DMS114 treated with DMSO at 0.1 percent for 48 hours (cell line): ENCODE measurements around the gene BMP2.

Source experiments
- DNase-seq: peaks from one replicate; lab custom pipeline; 2025; ENCODE audit not compliant: unreplicated experiment; lab: John Stamatoyannopoulos, UW

BMP2 gene

DNA sequence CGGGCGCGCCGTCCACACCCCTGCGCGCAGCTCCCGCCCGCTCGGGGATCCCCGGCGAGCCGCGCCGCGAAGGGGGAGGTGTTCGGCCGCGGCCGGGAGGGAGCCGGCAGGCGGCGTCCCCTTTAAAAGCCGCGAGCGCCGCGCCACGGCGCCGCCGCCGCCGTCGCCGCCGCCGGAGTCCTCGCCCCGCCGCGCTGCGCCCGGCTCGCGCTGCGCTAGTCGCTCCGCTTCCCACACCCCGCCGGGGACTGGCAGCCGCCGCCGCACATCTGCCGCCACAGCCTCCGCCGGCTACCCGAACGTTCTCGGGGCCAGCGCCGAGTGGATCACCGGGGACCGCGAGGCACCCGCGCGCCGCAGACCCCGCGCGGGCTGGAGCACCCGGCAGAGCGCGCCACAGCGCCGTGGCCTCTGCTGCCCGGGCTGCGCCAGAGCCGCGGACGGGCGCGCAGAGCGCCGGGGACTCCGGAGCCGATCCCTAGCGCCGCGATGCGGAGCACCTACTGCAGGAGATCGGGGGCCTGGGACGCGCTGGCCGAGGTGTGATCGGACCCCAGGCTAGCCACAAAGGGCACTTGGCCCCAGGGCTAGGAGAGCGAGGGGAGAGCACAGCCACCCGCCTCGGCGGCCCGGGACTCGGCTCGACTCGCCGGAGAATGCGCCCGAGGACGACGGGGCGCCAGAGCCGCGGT, at the start of gene BMP2:
Gene BMP2 (plus strand): TSS at position 151 of the 692 bp plus-strand sequence. CDS start 2,441 bp downstream, outside the sequence.
- DNase-seq = no peak

DNA sequence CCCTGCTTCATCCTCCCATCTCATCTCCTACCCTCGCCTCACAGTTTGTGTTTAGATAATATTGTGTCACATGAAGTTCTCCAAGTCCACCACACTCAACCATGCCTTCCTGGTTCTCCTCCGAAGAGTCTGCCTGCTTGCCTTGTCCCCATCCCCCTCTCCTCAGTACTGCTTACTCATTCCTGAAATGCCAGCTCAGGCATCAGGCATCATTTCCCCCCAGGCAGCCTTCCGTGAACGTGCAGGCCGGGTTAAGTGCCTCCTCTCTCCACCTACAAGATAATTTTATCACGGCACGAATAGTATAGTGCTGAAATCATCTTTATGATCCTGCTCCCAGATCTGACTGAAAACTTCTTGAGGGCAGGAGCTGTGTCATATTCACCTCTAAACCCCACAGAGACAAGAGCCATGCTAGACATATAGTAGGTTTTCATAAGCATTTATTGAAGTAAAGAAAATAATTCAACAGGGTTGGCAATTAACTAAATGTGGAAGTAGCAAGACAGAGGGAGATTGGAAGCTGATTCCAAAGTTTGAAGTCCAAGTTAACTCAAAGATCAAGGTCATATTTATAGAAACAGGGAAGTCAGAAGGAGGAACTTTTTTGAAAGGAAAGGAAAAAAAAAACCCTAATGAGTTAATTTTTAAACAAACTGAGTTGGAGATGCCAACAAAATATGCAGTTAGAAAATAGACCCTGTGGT, 48.7 kb upstream of the BMP2 start:
- DNase-seq = no peak

DNA sequence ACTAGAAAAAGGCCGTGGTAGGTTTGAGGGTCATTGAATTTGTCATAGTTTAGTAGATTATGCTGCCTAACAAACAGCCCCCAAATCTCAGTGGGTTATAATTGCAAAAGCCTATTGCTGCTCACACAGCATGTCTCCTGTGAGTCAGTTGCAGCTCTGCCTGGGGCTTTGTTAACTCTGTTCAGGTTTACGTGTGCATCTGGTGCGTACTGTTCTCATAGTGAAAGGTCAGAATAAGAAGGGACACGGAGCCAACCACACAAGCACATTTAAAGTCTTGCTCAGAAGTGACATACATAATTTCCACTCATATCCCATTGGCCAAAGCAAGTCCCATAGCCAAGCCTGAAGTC, 48.1 kb upstream of the BMP2 start:
- DNase-seq = no peak

DNA sequence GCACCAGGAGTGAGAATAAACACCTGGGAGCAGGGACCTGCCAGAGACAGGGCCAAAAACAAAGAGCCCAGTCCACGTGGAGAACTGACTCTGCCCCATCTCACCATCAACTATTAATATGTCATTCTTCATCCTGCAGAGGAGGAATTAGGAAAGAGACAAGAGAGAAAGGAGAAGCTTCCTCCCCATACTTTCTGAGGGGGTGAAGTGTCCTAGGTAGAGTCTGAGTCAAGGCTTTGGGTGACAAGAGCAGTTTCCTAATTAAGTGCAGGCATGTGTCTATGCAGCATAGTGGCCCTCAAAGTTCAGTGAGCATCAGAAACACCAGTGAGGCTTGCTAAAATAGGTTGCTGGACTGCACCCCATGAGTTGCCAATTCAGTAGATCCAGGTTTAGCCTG, 40.7 kb upstream of the BMP2 start:
- no peak for DNase-seq

DNA sequence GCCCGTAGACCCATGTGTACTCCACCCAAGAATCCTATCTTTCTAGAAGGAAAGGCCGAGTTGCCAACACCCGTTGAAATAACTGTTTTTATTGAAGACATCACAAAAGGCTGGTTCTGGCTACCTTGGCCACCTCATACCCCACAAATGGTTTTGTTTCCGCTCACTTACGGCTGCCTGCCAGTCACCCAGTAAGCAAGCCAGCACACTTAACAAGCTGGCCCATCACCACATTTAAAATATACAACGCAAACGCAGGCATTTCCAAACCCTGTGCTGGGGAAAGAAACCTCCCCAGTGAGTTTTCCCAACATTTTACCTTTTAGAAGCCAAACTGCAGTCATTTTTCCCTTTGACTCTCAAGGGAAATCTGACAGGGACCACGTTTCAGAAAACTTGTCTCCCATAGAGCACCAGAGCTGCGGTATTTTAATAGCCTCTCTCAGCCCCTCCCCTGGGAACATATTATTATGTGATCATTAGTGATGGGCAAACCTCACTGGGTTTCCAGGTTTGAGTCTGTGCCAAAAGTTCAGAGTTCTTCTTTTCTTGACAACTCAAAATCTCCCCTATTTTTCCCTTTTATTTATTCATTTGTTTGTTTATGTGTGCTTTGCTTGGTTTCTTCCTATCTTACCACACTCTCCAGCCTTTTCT, 36.7 kb upstream of the BMP2 start:
- no peak for DNase-seq

DNA sequence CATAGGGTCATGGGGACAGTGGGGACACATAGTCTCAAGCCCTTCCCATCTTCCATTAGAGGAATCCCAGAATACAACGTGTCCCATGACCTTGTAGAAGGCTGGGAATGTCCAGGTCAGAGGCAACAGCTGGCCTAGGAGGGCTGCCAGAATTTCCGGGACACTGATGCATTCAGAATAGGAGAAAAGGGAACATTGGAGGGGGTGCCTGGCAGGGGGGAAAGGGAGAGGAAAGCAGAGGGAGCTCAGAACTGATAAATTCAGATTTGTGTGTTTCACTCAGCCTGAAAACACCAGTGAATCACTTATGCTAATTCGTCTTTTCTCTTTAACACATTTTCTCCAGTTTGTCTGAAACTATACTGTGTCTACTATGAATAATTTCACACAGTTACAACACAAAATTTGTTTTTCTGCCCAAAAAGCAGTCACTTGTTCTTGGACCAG, 35.5 kb upstream of the BMP2 start:
- DNase-seq = no peak

DNA sequence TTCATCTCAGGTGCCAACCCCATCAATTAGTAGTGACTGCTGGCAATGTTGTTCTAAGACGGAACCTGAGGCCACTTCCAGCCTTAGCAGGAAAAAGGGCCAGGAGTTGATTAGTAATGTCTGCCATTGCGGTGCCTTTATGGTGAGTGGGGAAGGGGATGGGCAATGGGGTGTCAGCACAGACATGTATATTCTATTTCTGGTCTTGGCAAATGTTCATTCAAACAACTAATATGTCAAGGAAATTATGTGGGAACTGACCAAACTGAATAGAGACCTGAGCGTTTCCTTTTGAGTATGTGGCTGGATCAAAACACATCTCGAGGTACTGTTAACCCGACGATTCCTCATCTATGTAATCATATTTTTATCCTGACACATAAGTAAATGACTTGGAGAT, 34.6 kb upstream of the BMP2 start:
- DNase-seq = no peak

DNA sequence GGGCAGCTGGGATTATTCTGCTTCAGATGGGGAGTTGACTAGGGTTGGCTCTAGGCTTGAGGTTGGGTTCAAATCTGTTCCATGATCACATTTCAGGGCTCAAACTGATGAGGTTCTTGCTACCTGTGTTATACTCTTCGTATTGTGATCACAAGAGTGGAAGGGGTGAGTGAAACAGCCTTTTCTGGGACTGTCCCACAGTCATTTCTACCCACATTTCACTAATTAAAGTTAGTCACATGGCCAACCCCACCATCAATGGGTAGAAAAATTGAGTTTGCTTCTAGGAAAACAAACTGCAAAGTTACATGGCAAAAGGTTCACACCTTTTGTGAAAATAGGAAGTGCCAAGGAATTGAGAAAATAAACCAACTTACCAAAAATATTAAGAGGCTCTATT, 33.5 kb upstream of the BMP2 start:
- no peak for DNase-seq

DNA sequence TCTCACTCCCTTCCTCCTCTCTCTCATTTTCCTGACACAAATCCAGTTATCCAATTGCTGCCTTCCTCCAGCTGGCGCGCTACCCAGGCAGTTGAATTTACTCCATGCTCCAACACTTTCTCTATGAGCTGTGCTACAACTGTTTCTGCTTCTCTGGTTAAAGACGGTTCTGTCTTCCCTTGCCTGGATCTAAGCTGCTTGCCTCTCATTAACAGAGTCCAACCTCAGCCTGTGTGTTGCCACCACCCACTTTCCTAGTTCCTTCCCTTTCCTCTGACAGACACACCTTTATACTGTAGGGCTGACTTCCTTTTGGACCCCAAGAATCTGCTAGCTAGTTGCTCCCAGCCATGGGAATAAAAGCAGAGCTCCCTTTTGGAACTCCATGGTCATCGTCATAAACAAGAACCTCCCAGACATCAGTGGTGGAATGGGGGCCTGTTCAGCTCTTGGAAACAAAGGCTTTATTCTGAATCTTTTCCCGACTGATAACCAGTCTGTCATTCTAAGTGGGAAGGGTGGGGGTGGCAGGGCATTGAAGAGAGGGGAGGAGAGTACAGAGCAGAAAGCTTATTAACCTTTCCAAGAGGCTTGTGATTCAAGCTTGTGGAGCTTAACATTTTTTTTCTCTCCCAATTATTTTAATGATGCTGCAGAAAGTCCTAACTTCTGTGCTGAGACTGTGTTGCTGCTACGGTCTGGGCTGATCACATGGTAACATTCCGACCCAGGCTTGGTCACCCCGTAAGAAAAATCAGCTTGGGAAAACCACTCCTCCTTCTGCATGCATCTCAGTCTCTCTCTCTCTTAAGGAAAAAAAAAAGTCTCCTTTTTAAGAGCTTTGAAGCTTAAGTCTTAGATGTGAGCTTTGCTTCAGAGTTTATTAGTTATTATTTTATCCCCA, 31.3 kb upstream of the BMP2 start:
- DNase-seq = no peak

DNA sequence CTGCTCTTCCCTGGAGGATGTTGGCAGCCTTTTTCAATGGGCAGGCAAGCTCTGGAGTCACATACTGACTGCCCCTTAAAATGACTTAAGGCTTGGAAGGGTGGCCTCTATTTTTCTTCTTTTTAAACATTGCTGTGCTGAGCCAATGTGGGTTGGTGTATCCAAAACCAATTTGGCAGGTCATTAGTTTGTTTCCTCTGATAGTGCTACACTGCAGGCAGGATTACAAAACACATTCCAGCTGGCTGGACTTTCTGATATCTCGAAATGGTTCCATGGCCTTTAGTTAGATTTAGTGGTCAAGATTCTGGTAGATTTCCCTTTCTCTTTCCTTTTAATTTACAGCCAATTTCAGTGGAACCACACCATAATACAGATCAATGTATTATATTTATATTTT, 28.1 kb upstream of the BMP2 start:
- DNase-seq = no peak

DNA sequence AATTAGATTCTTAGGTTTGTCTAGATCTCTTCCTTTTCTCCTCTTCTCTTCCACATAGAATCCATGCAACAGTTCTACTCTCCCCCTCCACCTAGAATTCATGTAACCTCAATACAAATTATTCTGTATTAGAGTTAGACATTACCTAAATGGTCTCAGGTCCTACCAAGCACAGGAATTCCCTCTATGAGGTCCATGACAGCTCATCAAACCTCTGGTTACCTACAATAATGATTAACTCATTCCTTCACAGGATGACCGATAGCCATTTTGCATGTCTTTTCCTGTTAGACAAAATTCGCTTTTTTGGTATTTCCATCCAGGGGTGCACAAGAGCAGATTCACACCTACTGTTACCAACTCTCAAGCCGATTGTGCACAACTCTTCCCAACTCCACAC, 27.4 kb upstream of the BMP2 start:
- no peak for DNase-seq

DNA sequence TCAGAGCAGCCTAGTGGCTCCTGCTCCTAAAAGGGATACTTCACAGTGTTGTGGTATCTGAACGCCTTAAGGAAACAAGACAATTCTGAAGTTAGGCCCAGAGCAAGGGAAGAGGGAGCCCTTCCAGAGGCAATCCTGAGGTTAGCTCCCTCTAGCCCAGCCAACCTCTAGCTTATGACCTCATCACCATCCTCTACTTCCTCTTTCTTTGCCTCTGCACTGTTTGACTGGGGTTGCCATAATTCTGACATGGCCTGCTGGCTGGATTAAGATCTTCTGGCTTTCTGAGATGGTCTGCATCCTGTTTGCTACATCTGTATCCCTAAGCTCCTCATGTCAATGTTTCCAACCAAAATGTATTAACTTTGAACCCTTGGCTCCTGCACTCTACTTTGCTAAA, 23.3 kb upstream of the BMP2 start:
- DNase-seq = no peak

DNA sequence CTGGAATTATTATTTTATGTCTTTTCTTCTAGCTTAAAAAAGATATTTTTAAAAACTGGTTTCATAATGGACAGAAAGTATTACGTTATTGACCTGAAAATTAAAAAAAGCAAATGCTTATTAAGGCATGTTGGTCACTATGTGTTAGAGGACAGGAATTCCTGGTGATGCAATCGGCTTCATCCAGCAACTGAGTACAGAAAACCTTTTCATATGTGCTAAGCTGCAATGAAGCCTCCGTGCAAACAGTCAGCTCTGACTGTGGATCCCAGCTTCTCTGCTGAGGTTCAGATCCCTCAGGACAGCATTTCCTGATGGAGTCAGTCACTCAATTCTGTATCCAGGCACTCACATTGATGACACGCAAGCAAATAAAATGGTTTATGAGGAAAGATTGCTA, 22.7 kb upstream of the BMP2 start:
- no peak for DNase-seq

DNA sequence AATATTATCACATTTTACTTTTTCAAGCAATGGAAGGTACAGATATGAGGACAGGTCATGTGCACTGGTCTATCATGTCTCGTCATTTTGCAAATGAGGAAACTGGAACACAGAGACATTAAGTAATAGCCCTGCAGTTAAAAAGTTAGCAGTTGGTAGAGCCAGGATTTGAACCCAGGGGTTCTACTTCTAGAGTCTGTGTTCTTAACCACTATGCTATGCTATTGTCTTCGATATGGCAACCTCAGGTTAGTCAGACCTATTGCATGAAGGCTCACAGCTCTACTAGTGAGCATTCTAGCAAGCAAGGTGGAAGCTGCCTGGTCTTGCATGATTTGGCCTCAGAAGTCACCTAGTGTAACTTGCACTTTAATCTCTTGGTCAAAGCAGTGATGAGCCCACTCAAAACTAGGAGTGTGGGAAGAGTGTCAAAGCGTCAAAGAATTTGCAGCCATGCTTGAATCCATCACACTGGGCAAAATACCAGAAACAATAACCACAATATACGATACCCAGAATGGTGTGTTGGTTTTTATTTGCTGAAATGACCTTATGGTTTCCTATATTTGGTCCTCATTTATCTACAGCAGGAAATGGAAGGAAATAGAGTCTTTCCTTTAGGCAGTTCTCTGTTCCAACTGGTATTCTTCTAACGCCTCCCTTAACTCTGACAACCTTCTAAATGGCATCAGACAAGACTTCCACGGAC, 20.4 kb upstream of the BMP2 start:
- no peak for DNase-seq

DNA sequence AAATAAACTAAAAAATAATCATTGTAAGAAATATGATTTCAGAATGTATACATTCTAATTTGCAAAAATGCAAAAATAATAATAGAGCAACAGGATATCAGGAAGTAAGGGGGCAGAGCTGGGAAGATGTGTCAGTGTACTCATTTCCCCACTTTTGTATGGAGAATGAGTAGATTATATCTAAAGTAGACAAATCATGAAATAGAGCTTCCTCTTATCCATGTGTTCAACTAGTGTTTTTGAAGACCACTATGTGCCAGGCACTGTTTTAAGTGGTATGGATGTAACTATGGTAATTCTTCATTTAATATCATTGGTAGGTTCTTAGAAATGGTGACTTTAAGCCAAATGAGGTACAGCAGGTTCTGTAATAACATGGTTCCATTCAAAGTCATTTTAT, 17.0 kb upstream of the BMP2 start:
- no peak for DNase-seq

DNA sequence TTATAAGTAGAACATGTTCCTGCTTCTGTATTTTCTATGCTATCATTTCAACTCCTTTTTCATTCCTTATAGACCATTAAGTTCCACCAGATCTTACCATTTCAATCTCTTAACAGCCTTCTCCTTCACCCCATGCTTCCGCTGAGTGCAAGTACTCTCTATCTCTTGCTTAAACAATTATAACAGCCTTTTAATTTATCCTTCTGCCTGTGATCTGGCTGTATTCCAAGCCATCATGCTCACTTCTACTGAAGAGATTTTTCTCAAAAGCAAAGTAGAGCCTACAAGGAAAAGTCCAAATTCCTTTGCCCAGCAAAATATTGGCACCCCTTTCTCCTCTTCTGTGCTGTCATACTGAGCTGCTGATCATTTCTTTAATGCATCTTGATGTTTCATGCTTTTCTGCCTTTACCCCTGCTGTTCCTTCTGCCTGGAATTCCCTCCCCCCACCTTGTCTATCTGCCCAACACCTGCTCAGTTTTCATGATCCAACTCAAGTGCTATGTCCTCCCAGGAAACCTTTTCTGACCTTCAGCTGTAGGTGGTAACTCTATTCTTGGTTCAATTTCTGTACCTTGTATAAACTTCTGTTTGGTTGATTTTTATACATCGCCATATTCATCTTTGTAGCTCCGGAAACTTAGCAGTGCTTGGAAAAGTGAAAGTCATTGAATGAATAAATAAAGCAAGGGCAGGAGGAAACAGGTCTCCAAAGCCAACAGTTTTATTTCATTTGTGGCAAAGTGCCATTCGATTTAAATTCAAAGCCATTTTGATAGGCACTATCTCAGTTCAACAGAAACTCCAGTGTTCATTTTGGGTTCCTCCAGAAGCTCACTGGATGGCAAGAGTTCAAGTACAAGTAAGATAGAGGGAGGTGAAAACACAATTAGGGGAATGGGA, 10.5 kb upstream of the BMP2 start:
- DNase-seq = no peak

DNA sequence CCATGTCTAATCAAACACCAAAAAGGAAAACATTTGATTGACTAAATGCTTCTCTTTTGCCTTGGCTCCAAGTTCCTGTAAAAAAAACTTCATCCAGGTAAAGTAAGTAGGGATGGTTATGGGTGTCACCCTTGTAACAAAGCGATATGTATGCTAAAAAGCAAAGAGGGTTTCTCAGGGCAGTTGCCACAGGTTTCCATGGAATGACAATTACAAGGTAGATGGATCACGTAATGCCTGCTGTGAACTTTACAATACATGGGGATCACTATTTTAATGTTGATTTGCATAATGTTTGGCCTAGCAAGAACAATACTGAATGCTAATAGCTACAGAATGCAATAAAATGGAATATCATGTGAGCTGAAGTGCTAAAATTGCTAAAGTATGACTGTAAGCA, 2.9 kb upstream of the BMP2 start:
- no peak for DNase-seq

DNA sequence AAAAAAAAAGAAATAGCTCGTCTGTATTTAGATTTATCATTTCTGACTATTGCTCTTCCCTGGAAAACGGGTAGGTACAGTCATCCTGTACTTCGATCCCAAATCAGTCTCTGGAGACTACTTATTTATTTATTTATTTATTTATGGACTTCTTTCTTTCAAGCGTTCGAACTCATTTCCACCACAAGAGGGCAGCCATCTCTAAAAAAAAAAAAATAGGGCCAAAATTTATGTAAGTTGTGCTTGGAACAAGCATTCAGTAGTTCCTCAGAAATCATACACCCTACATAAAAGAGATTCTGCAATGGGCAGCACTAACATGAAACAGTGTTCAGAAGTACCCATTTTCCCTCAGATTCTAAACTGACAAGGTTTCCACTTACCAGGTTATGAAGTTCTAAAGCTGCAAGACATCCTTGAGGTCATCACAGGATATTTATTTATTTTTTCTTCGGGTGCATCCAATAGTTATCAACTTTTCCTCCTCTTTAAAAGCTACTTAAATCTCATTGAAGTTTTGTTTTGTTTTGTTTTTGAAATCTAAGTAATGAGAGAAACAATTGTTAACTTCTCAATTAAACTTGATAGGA, 1.9 kb upstream of the BMP2 start:
- peak; percentile 64 for DNase-seq

DNA sequence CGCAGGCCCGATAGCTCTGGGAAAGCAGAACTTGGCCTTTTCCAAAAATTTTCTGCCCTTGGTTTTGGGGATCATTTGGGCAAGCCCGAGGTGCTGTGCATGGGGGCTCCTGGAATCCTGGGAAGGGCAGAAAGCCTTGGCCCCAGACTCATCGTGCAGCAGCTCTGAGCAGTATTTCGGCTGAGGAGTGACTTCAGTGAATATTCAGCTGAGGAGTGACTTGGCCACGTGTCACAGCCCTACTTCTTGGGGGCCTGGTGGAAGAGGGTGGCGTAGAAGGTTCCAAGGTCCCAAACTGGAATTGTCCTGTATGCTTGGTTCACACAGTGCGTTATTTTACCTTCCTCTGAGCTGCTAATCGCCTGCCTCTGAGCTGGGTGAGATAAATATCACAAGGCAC, 1.1 kb upstream of the BMP2 start:
- DNase-seq = no peak
